HEK293 (cell line): ENCODE data around the gene PRDM5.

Source experiments
- AEBP2 ChIP-seq: fragments of 450-650 bp; formaldehyde crosslinking; IDR thresholded peaks from 2 replicates; pipeline ENCODE4 v1.5.1; 2016; ENCODE audit warnings: missing biosample characterization, missing genetic modification characterization, borderline replicate concordance
- ATF2 ChIP-seq: fragments of 450-650 bp; formaldehyde crosslinking; IDR thresholded peaks from 2 replicates; pipeline ENCODE4 v1.5.1; 2016; ENCODE audit warnings: missing biosample characterization, missing genetic modification characterization, low read depth
- CTCF ChIP-seq: fragments of 450-650 bp; formaldehyde crosslinking; IDR thresholded peaks from 2 replicates; pipeline ENCODE4 v1.5.1; 2016; ENCODE audit warnings: missing biosample characterization, missing genetic modification characterization
- ELK4 ChIP-seq: IDR thresholded peaks from 2 replicates; pipeline ENCODE4 v1.6.1; 2011; ENCODE audit warnings: mild to moderate bottlenecking, low read depth, low read length, borderline replicate concordance
- INSM2 ChIP-seq: fragments of 450-650 bp; formaldehyde crosslinking; IDR thresholded peaks from 2 replicates; pipeline ENCODE4 v1.5.1; 2016; ENCODE audit warnings: missing biosample characterization, missing genetic modification characterization
- REST ChIP-seq: fragments of 450-650 bp; formaldehyde crosslinking; IDR thresholded peaks from 2 replicates; pipeline ENCODE4 v1.5.1; 2016; ENCODE audit warnings: missing biosample characterization, missing genetic modification characterization
- ZNF10 ChIP-seq: fragments of 450-650 bp; formaldehyde crosslinking; IDR thresholded peaks from 2 replicates; pipeline ENCODE4 v1.5.1; 2017; ENCODE audit warnings: missing biosample characterization, missing genetic modification characterization
- ZNF580 ChIP-seq: fragments of 450-650 bp; formaldehyde crosslinking; IDR thresholded peaks from 2 replicates; pipeline ENCODE4 v1.5.1; 2016; ENCODE audit warnings: missing biosample characterization, missing genetic modification characterization
- ZNF639 ChIP-seq: fragments of 450-650 bp; formaldehyde crosslinking; IDR thresholded peaks from 2 replicates; pipeline ENCODE4 v1.5.1; 2016; ENCODE audit warnings: missing biosample characterization, missing genetic modification characterization
- ZNF707 ChIP-seq: fragments of 450-650 bp; formaldehyde crosslinking; IDR thresholded peaks from 2 replicates; pipeline ENCODE4 v1.5.1; 2016; ENCODE audit warnings: missing biosample characterization, missing genetic modification characterization
- ZSCAN18 ChIP-seq: fragments of 450-650 bp; formaldehyde crosslinking; IDR thresholded peaks from 2 replicates; pipeline ENCODE4 v1.5.1; 2016; ENCODE audit warnings: missing biosample characterization, missing genetic modification characterization

GRCh38 chr4:120801137-120801758 lies 121.3 kb downstream of the PRDM5 start:
- TF ChIP-seq CTCF (tag by site-specific recombination) = no peak
- no peak for TF ChIP-seq ZNF707 (tag by site-specific recombination)
- TF ChIP-seq ZNF639 (tag by site-specific recombination) = no peak
- no peak for TF ChIP-seq REST (tag by site-specific recombination)
- TF ChIP-seq INSM2 (tag by site-specific recombination) = no peak
- TF ChIP-seq ELK4 = no peak
- TF ChIP-seq AEBP2 (tag by site-specific recombination) = no peak
- no peak for TF ChIP-seq ZSCAN18 (tag by site-specific recombination)
- TF ChIP-seq ATF2 (tag by site-specific recombination) = no peak
- TF ChIP-seq ZNF10 (tag by site-specific recombination) = no peak
- no peak for TF ChIP-seq ZNF580
